C4-2B (cell line): Measurements from ENCODE around the gene PTAR1.

Source experiments
- ZFX ChIP-seq: fragments of 450-650 bp; IDR thresholded peaks from 2 replicates; pipeline ENCODE4 v1.6.1; 2017
- TF ChIP-seq, protein P1 (sequence below): fragments of 450-650 bp; conservative IDR thresholded peaks from 2 replicates; pipeline ENCODE4 v1.5.1; 2017; ENCODE audit warnings: mild to moderate bottlenecking

DNA sequence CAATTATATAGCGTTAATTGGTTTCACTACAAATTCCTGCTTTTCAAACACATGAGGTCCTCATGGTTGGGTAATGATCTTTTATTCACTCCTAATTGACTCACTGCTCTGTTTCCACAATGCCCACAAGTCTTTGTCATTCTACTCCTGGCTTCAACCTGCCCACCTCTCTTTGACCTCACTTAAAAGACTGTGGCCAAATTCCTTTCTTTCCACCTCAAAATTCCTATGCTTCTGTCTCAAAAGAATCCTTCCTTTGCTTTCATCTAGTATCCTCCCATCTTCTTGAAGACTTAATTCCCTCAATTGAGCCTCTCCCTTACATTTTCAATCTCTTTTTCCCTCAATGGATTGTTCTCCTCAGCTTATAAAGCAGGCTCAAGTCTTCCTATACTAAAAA is 92.5 kb downstream of the PTAR1 start:
- TF ChIP-seq, protein P1, sequence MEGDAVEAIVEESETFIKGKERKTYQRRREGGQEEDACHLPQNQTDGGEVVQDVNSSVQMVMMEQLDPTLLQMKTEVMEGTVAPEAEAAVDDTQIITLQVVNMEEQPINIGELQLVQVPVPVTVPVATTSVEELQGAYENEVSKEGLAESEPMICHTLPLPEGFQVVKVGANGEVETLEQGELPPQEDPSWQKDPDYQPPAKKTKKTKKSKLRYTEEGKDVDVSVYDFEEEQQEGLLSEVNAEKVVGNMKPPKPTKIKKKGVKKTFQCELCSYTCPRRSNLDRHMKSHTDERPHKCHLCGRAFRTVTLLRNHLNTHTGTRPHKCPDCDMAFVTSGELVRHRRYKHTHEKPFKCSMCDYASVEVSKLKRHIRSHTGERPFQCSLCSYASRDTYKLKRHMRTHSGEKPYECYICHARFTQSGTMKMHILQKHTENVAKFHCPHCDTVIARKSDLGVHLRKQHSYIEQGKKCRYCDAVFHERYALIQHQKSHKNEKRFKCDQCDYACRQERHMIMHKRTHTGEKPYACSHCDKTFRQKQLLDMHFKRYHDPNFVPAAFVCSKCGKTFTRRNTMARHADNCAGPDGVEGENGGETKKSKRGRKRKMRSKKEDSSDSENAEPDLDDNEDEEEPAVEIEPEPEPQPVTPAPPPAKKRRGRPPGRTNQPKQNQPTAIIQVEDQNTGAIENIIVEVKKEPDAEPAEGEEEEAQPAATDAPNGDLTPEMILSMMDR: no peak
- no peak for TF ChIP-seq ZFX
